Activated CD8-positive, alpha-beta memory T cell treated with anti-CD3 and anti-CD28 coated beads for 1 hour (primary cell): ENCODE results near the gene NLGN4Y.

Source experiments
- DNase-seq, 2 donors: peaks; one replicate each; pipeline ENCODE4 v3.0.0-alpha.2; 2020; ENCODE audit warnings: low read depth in 1 of 2; ENCODE audit errors: extremely low read depth in 1 of 2

Gene NLGN4Y

GRCh38 chrY:14524272-14525231, at the start of gene NLGN4Y:
TSS of gene NLGN4Y (plus strand) at chrY:14524529. CDS start at chrY:14622120, 97,591 bp downstream.
- no peak for DNase-seq

GRCh38 chrY:14485935-14486334, 38.4 kb upstream of the NLGN4Y start:
- DNase-seq = no peak

DNA sequence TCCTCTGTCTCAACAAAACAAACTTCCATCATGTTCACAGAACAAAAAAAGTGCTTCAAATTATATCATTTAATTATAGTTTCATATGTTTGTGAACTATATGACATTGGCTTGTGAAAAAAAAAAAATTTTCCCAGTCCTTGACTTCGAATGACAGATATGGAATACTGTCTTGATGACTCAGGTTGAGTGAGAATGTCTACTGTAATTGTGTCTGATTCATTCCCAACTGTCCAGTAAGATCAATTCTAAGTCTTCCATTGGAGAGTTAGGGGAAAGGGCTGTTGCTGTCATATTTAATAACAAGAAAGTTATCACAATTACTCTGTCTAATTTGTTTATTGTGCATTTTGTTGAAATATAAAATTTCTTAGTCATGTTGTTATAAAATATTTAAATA, 34.1 kb upstream of the NLGN4Y start:
- no peak for DNase-seq

- DNase-seq = no peak
Observed at GRCh38 chrY:14498071-14498470, 26.3 kb upstream of the NLGN4Y start.

DNA sequence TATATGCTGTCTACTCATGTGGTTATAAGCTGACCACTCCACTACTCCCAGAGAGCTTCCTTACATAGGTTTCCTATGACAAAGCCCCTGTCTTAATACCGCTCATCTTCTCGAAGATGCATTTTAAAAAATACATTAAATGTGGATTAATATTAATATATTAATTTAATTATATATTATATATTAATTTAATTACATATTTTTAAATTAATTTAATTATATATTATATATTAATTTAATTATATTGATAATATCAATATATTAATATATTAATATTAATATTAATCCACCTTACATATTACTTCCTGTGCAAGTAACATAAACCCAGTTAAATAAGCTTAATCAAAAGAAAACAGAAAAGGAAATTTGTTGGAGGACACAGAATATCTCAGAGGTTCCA, 19.7 kb upstream of the NLGN4Y start:
- no peak for DNase-seq

DNA sequence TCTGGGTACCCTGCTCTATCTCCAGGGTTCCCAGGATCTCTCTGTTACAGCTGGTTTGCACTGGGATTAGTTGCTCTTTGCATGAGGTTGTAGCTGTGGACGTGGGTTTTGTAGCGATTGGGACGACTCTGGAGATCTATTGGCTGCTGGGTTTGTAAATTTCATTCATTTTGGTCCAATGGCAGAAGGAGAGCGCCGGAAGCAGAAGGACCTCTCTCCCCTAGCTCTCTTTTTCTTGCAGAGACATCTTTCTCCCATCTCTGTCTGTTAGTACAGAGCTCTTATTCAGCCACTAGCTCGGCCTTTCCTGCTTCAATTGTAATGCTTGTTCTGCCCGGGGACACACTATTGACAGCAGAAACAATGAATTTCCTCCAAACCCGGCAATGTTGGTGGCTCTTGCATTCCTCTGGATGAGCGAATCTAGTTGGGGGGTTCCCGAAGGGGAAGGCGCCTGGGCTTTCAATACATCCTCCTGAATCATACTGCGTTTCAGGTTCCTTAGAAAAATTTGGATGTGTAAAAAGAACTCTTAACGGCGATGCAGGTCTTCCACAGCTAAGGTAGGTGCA, 1.9 kb upstream of the NLGN4Y start:
- no peak for DNase-seq

- no peak for DNase-seq
Observed at GRCh38 chrY:14523491-14524271, 648 bp upstream of the NLGN4Y start.

GRCh38 chrY:14525315-14525714, 986 bp downstream of the NLGN4Y start:
- no peak for DNase-seq

GRCh38 chrY:14528361-14528760, 4.0 kb downstream of the NLGN4Y start:
- DNase-seq = no peak

DNA sequence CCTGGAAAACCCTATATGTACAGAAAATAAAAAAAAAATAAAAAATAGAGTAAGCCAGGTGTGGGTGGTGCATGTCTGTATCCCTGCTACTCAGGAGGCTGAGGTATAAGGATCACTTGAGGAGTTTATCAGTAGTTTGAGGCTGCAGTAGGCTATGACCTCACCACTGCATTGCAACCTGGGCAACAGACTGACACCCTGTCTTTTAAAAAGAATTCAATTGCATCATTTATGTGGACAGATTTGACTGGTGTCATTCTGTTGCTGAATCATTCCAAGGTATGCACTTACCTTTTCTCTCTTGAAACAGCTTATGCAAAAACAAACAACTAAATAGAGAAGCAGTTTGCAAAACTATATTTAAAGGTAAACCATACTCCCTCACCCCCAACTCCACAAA, 12.4 kb downstream of the NLGN4Y start:
- DNase-seq = no peak

DNA sequence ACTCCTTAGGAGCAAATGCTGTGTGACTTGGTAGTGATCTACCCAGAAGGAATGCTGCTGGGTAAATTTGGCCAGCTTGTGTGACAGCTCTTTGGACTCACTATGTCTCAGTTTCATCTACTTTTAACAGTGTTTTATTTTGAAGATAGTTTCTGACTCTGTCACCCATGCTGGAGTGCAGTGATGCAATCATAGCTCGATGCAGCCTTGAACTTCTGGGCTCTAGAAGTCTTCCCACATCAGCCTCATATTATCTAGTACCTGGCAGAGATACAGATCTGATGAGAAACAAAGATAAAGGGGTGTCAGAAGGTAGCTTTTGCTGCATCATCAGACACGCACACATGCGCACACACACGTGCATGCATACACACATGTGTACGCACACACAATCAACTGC, 19.2 kb downstream of the NLGN4Y start:
- no peak for DNase-seq

DNA sequence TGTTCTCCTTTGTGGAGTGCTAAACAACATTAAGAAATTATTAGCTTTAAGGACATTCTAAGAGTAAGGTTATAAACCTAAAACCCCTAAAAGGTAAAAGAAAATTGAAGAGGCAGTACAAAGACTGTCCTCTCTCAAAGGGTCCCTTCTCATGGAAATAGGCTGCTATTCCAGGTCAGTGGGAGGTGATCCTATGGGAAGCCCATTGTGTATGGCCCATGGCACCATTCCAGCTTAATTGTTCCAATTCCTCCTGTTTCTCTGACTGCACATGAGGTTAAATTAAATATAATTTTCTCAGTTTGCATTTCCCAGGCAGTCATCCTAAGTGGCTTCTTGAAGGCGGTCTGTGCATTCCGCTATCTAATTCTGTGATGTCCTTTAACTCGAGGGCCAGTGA, 57.0 kb downstream of the NLGN4Y start:
- no peak for DNase-seq

- DNase-seq = no peak
Observed at GRCh38 chrY:14586725-14587124, 62.4 kb downstream of the NLGN4Y start.

- no peak for DNase-seq
Observed at GRCh38 chrY:14601372-14601771, 77.0 kb downstream of the NLGN4Y start.

GRCh38 chrY:14617625-14618024, 93.3 kb downstream of the NLGN4Y start:
- DNase-seq = no peak

GRCh38 chrY:14618513-14618912, 94.2 kb downstream of the NLGN4Y start:
- DNase-seq = no peak

- DNase-seq = no peak
Observed at GRCh38 chrY:14628208-14628607, 103.9 kb downstream of the NLGN4Y start.

DNA sequence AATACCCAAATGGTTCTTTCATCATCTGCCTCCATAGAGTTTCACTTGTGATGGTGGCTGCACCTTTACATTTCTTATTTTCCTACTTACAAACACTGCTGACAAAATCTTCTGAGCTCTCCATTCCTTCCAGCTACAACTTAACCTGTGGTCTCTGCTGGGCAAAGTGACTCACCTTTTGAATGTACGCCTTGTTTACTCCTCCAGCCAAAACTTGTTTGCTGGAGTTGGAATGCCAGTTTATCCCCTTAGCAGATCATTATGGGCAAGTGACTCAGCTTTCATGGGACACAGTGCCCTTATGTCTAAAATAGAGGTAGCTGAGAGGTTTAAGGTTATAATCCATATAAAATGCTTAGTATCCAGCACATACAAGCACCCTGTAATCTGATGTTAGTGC, 107.3 kb downstream of the NLGN4Y start:
- DNase-seq = no peak

DNA sequence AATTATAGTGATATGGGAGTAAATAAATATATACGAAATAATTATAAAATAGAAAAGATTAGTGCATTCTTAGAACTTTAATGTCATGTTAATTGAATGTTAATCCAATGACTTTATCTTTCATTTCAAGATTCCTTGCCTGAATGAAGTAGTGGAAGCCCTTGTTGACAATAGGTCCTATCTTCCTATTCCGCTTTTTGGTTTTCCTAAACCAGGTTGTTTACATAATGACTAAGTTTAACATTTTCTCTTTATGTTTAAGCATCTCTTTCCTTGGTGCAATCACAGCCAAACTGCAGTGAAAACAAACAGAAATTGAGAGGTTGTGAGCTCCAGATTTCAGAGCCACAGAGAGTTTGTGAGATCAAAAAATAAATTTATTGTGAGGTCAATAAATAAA, 109.4 kb downstream of the NLGN4Y start:
- DNase-seq = no peak

GRCh38 chrY:14634954-14635353, 110.6 kb downstream of the NLGN4Y start:
- DNase-seq = no peak

GRCh38 chrY:14637551-14637950, 113.2 kb downstream of the NLGN4Y start:
- DNase-seq = no peak

DNA sequence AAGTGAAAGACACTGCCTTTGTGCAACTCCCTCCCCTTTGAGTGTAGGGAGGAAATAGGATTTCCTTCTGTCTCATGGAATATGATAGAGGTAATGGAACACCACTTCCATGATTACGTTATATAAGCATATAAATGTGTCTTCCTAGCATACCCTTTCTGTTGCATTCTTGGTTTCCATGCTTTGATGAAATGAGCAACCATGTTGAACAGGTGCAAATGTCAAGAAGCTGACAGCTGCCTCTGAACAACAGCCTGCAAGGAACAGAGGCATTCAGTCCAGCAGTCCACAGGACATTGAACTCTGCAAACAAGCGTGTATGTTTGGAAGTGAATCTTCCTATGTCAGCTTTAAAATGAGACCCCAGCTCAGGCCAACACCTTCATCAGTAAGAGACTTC, 117.5 kb downstream of the NLGN4Y start:
- DNase-seq = no peak
